NT2/D1 (cell line): ENCODE results near the gene C16orf96.
A peak's percentile ranks its signal among the peaks of the same experiment; 100 is the strongest.

Experiments used
- DNase-seq: peaks from one replicate; pipeline ENCODE4 v3.0.0-alpha.2; 2011; ENCODE audit warnings: low read depth, low spot score
- H3K27me3 ChIP-seq: 2 replicates; pipeline ENCODE4 v1.6.0; 2011; ENCODE audit warnings: mild to moderate bottlenecking; ENCODE audit not compliant: insufficient read length, insufficient read depth
- H3K36me3 ChIP-seq: 2 replicates; pipeline ENCODE4 v1.6.1; 2011; ENCODE audit warnings: mild to moderate bottlenecking, low read length, mixed read lengths; ENCODE audit not compliant: insufficient read depth, insufficient read length
- H3K4me1 ChIP-seq: 2 replicates; pipeline ENCODE4 v1.5.1; 2011; ENCODE audit not compliant: insufficient read depth, insufficient read length
- H3K4me3 ChIP-seq: 2 replicates; pipeline ENCODE4 v1.5.1; 2011; ENCODE audit warnings: low read depth; ENCODE audit not compliant: insufficient read length
- H3K9ac ChIP-seq: 2 replicates; pipeline ENCODE4 v1.6.0; 2011; ENCODE audit warnings: low read depth; ENCODE audit not compliant: insufficient read length
- H3K9me3 ChIP-seq: 2 replicates; pipeline ENCODE4 v1.5.1; 2011; ENCODE audit warnings: mild to moderate bottlenecking, low read length; ENCODE audit not compliant: insufficient read depth
- SUZ12 ChIP-seq: IDR thresholded peaks from 2 replicates; pipeline ENCODE4 v1.6.1; 2011; ENCODE audit not compliant: insufficient read length, insufficient read depth; ENCODE audit errors: extremely low read depth
- YY1 ChIP-seq: IDR thresholded peaks from 2 replicates; pipeline ENCODE4 v1.6.1; 2011; ENCODE audit not compliant: insufficient read length, insufficient read depth
- ZNF274 ChIP-seq: IDR thresholded peaks from 2 replicates; pipeline ENCODE4 v1.6.1; 2011; ENCODE audit warnings: mild to moderate bottlenecking, low read depth, low read length

The C16orf96 gene

DNA sequence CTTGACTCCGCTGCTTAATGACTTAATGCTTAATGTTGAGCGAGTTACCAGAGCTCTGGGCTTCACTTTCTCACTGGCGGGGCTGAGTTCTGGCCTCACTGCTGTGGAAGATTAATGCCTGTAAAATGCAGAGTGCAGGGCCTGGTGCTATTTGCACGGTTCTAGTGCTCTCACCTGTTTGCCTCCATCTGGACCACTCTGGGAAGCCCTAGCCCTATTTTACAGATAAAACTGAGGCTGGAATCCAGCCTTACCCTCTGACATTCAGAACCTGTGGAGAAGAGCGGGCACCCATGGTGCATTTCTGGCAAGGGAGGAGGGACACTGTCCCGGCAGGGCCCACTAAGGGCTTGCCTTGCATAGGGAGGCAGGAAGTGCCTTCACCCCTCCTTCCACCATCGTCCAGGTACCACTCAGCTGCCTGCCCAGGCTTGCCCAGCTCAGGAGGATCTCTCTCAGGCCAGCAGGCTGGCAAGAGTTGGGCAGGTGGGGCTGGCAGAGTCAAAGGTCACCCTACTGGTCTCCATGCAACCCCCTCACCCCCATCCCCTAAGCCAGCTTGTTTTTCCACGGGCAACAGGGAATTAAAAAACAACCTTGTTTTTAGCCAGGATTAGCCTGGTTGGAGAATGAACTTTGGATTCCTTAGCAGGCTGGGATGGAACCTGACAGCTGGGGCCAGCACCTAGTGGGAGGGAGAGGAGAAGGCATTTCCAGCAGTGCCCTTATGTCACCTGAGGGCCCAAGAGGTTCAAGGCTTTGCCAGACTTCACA, 62.7 kb downstream of the C16orf96 start:
- peak overlapping the region; percentile 70 for H3K9ac ChIP-seq

DNA sequence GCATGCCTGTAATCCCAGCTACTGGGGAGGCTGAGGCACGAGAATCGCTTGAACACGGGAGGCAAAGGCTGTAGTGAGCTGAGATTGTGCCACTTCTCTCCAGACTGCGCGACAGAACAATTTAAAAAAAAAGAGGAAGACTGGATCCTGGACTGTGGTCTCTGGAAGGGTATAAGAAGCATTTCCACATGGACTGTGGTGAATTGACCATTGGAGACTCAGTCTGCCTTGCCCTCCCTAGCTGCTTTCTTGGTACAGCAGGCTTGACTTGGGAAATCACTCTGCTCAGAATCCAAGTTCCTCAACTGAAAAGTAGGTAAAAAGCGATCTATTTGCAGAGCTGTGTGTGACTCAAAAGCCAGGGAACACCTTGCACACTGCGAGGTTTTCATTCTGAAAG, 67.5 kb downstream of the C16orf96 start:
- no peak for DNase-seq
- Histone ChIP-seq H3K27me3 (no peaks in the 10 kb centered on the region), H3K4me1 (peaks cover 13% of the 10 kb centered on the region), H3K9ac (no peak overlapping the region), H3K4me3 (no peak overlapping the region), H3K36me3 (peaks cover 14% of the 10 kb centered on the region), H3K9me3 (peaks cover 8% of the 10 kb centered on the region; the same call in 1 of the 2 replicates)
- TF ChIP-seq ZNF274 (no peak), SUZ12 (no peak), YY1 (no peak)

More for the DNA sequence above, 62.7 kb downstream of the C16orf96 start:
- H3K27me3 ChIP-seq: no peaks in the 10 kb centered on the region
- H3K9me3 ChIP-seq: no peaks in the 10 kb centered on the region
- H3K4me3 ChIP-seq: no peak overlapping the region
- peaks cover 23% of the 10 kb centered on the region for H3K4me1 ChIP-seq
- TF ChIP-seq YY1 (no peak), ZNF274 (no peak), SUZ12 (no peak)
- no peaks in the 10 kb centered on the region for H3K36me3 ChIP-seq
- no peak for DNase-seq

DNA sequence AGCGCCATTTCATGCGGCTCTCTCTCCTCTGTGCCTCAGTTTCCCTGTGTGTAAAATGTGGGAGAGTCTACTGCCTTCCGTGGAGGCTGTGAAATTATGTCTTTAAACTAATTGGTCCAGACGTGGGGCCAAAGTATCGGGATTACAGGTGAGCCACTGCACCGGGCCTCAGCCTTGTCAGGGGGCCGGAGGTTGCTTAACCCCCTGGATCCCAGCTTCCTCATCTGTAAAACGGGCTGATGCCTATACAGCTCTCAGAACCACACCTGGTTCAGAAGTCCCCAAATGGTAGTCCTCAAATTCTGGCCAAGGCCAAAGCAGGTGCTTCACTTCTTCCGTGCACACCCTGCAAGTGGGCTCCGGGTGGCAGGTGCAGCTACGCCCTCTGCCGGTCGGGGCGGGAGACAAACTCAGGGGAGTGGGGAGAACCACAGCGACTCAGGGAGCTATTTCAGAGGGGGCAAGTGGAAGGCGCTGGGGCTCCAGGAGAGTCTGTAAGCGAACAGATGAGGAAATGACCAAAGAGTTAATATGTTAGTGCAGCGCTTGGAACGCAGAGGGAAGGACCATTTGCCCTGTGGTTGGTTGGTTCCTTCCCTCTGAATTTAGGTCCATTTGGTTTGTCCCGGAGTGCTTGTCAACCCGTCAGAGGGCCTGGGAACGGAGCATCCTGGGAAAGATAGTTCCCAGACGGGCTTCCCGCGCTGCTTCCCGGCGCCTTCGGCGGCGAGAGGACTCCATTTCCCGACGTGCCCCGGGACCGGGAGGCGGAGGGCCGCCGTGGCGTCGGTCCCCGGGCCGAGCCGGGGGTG, 68.1 kb downstream of the C16orf96 start, which contains the start of gene MGRN1:
TSS of gene MGRN1 (plus strand) at position 812 of the 812 bp plus-strand sequence. CDS start 135 bp downstream, outside the sequence.
- no peaks in the 10 kb centered on the region for H3K27me3 ChIP-seq
- peaks cover 8% of the 10 kb centered on the region; the same call in 1 of the 2 replicates for H3K9me3 ChIP-seq
- peak; percentile 97 for DNase-seq
- H3K9ac ChIP-seq: peak within 1 kb of the TSS; percentile 98
- TF ChIP-seq YY1 (no peak), SUZ12 (no peak), ZNF274 (no peak)
- H3K36me3 ChIP-seq: peaks cover 14% of the 10 kb centered on the region
- peak within 1 kb of the TSS; percentile 96 for H3K4me3 ChIP-seq
- H3K4me1 ChIP-seq: peaks cover 8% of the 10 kb centered on the region

- TF ChIP-seq ZNF274: no peak
- TF ChIP-seq SUZ12: no peak
- no peak for TF ChIP-seq YY1
- Histone ChIP-seq H3K9me3 (peaks cover 8% of the 10 kb centered on the region; the same call in 1 of the 2 replicates), H3K36me3 (peaks cover 14% of the 10 kb centered on the region), H3K9ac (peak overlapping the region; percentile 98), H3K4me1 (peaks cover 8% of the 10 kb centered on the region), H3K4me3 (peak overlapping the region; percentile 96), H3K27me3 (no peaks in the 10 kb centered on the region)
- DNase-seq: peak; percentile 78
These were observed 68.9 kb downstream of the C16orf96 start for GRCh38 chr16:4624827-4625559.

DNA sequence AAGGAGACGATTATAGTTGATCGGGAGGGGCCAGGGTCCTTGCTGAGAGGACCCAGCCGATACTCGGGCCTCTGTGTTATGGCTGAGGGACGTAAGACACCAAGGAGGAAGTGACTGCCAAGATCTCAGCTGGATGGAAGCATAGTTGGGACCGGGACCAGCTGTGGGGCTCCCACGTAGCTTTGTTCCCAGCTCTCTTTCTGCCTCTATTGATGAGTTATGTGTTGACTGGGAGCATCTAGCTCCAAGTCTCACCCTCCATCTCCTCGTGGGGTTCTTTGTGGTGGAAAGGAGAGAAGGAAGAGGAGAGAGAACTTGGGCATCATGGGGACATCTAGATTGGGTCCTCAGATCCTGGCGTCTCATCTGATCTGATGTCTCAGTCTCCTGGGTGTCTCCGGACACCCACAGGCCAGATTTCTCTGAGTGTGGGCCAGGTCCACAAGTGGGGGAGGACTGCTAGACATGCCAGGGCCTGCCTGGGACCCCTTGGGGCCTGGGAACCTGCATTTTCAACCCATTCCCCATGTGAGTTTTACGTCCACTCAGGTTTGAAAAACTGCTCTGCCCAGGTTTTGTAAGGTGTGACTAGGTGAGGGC, 69.5 kb downstream of the C16orf96 start:
- peaks cover 8% of the 10 kb centered on the region for H3K4me1 ChIP-seq
- no peaks in the 10 kb centered on the region for H3K27me3 ChIP-seq
- TF ChIP-seq ZNF274 (no peak), SUZ12 (no peak), YY1 (no peak)

DNA sequence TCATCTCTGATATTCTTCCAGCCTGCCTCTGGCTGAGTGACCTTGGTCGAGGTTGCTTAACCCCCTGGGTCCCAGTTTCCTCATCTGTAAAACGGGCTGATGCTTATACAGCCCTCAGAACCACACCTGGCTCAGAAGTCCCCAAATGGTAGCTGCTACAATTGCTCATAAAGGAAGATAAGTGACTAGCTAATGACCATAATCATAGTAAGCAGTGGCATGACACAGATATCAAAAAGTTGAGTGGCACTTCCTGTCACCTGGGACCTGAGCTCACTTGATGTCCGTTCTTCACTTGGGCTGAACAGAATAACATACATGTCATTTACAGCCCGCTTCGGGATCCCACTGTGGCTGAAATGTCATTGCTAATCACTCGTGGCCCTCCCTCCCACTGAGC, 70.3 kb downstream of the C16orf96 start:
- Histone ChIP-seq H3K36me3 (peaks cover 17% of the 10 kb centered on the region), H3K27me3 (no peaks in the 10 kb centered on the region), H3K9ac (peak overlapping the region; percentile 98), H3K9me3 (peaks cover 17% of the 10 kb centered on the region), H3K4me3 (peak overlapping the region; percentile 96), H3K4me1 (peaks cover 8% of the 10 kb centered on the region)
- no peak for DNase-seq
- no peak for TF ChIP-seq ZNF274
- no peak for TF ChIP-seq YY1
- TF ChIP-seq SUZ12: no peak

More for the DNA sequence above, 69.5 kb downstream of the C16orf96 start:
- Histone ChIP-seq H3K9me3 (peaks cover 9% of the 10 kb centered on the region; the same call in 1 of the 2 replicates), H3K9ac (peak overlapping the region; percentile 98), H3K36me3 (peaks cover 14% of the 10 kb centered on the region), H3K4me3 (peak overlapping the region; percentile 96)
- no peak for DNase-seq
